ENCODE results near the gene TAL2. TPM values are rescaled to one million over a fixed set of nuclear protein-coding genes. Genes with fewer than 3 reads are reported as not detected.

The TAL2 gene
- total and polyA plus RNA-seq, 10 of the 15 experiments (the other 5 are each of a cell fraction or from before 2014, with no cell fraction given): 0.16 to 0.51 (median 0.34) TPM; not detected in 1

DNA sequence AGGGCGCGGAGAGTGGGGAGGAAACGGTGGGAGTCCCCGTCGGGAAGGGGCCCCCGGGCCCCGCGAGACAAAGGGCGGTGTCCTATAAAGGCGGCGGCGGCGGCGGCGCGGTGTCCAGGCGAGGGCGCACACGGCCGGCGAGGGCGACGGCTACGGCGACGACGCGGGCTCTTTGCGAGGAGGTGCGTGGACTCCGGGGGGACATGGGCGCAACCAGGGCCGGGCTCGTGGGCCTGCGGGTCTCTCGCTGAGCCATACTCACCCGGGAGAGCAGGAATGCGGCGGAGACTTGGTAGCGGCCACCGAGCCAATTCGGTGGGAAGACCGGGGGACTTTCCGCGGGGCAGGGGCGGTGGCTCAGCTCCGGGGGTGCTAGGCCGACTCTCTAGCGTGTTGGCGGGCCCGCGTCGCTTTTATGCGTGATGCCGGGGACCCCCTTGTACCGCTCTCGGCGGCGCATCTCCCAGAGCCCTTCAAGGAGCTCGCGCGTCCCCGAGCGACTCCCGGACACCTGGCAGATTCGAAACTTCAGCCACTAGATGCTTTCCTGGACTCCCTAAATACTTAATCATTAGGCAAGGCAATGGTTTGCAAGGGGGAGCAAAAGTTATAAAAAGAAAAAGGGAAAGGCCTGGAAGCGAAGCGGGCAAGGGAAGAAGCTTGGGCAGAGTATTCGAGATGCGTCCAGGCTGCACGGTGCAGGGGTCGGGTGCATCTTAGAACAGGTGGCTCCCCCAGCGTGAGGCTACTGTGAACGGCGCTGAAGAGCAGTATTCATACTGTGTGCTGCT, 5.9 kb upstream of the TAL2 start:
- Histone ChIP-seq H3K27ac (ENCODE audit: control insufficient read depth, insufficient read depth) (no peak overlapping the region), H3K4me3 (peak overlapping the region; percentile 70; the same call in 1 of the 2 replicates), H3K36me3 (ENCODE audit: control insufficient read depth in 2 of 2, insufficient read depth in 2 of 2, low read length in 1 of 2) (no peaks in the 10 kb centered on the region), H3K27me3 (replicated peaks in 1 of 2; ENCODE audit: control insufficient read depth in 2 of 2, insufficient read depth in 2 of 2, low read length in 1 of 2) (no peaks in the 10 kb centered on the region; a peak in 1 of 4 replicates), H2AFZ (ENCODE audit: control insufficient read depth, low read depth, low read length) (peak overlapping the region; percentile 85), H3K9ac (ENCODE audit: control insufficient read depth, insufficient read depth, low read length) (peak overlapping the region; percentile 26), H3K4me2 (ENCODE audit: control insufficient read depth, insufficient read depth) (peak overlapping the region; percentile 93), H4K20me1 (ENCODE audit: control insufficient read depth, insufficient read depth) (no peaks in the 10 kb centered on the region), H3K4me1 (ENCODE audit: control insufficient read depth, insufficient read depth, low read length) (no peaks in the 10 kb centered on the region), H3K79me2 (ENCODE audit: control insufficient read depth, insufficient read depth, low read length) (no peaks in the 10 kb centered on the region), H3K9me3 (replicated peaks; ENCODE audit: control insufficient read depth, insufficient read depth, low read length) (no peaks in the 10 kb centered on the region)
- ChIA-PET POLR2A (interaction anchor here (0.5 kb wide), 1 partner anchor 21 kb away, joined by 3 read pairs; no protein-coding TSS in a partner anchor), RAD21 (ENCODE audit: unreplicated experiment) (interaction anchor here (1.4 kb wide), 1 partner anchor 62 kb away, joined by 6 read pairs; no protein-coding TSS in a partner anchor), SMC1A (ENCODE audit: uncharacterized antibody, unreplicated experiment) (interaction anchor here (1.2 kb wide), 1 partner anchor 45 kb away, joined by 3 read pairs; no protein-coding TSS in a partner anchor), CTCF (interaction anchor here (0.6 to 1.6 kb wide), 8 partner anchors 19 to 207 kb away, joined by 3 to 9 read pairs (median 3); no protein-coding TSS in a partner anchor)
- 5% methylated on average over 72 of the region's 75 CpGs for WGBS (ENCODE audit: insufficient coverage, insufficient replicate concordance, low lambda C conversion rate, missing lambda C conversion rate)
- in situ Hi-C loops (cut with MboI) (no loop called here), intact Hi-C loops (cut with micrococcal nuclease; ENCODE audit: unreplicated experiment) (no loop called here)
- DNase-seq (ENCODE audit: low read depth, low spot score): no peak
- no peak for FAIRE-seq
- TF ChIP-seq, protein P1, sequence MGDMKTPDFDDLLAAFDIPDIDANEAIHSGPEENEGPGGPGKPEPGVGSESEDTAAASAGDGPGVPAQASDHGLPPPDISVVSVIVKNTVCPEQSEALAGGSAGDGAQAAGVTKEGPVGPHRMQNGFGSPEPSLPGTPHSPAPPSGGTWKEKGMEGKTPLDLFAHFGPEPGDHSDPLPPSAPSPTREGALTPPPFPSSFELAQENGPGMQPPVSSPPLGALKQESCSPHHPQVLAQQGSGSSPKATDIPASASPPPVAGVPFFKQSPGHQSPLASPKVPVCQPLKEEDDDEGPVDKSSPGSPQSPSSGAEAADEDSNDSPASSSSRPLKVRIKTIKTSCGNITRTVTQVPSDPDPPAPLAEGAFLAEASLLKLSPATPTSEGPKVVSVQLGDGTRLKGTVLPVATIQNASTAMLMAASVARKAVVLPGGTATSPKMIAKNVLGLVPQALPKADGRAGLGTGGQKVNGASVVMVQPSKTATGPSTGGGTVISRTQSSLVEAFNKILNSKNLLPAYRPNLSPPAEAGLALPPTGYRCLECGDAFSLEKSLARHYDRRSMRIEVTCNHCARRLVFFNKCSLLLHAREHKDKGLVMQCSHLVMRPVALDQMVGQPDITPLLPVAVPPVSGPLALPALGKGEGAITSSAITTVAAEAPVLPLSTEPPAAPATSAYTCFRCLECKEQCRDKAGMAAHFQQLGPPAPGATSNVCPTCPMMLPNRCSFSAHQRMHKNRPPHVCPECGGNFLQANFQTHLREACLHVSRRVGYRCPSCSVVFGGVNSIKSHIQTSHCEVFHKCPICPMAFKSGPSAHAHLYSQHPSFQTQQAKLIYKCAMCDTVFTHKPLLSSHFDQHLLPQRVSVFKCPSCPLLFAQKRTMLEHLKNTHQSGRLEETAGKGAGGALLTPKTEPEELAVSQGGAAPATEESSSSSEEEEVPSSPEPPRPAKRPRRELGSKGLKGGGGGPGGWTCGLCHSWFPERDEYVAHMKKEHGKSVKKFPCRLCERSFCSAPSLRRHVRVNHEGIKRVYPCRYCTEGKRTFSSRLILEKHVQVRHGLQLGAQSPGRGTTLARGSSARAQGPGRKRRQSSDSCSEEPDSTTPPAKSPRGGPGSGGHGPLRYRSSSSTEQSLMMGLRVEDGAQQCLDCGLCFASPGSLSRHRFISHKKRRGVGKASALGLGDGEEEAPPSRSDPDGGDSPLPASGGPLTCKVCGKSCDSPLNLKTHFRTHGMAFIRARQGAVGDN (IDR thresholded peaks at IDR 0.05): no peak
- TF ChIP-seq CHD4 (IDR thresholded peaks at IDR 0.05) (no peak), PML (IDR thresholded peaks at IDR 0.05; ENCODE audit: low read length) (no peak), YY1 (IDR thresholded peaks at IDR 0.05; ENCODE audit: low read depth, low read length) (no peak), IKZF2 (IDR thresholded peaks at IDR 0.05) (no peak), BMI1 (IDR thresholded peaks at IDR 0.05; ENCODE audit: borderline replicate concordance) (no peak), CREB1 (IDR thresholded peaks at IDR 0.05; ENCODE audit: low read depth) (no peak), GATAD2B (conservative IDR thresholded peaks at IDR 0.05; ENCODE audit: low read depth) (no peak; the same call in 1 of the 2 replicates), RCOR1 (conservative IDR thresholded peaks at IDR 0.05; ENCODE audit: low read depth, low read length) (no peak), WRNIP1 (IDR thresholded peaks at IDR 0.05; ENCODE audit: borderline replicate concordance, low read depth, low read length) (no peak), PAX5 (IDR thresholded peaks at IDR 0.05; ENCODE audit: borderline replicate concordance, low read depth, low read length) (no peak), TBL1XR1 (IDR thresholded peaks at IDR 0.05; ENCODE audit: low read depth, low read length) (no peak), IKZF1 (conservative IDR thresholded peaks at IDR 0.05) (peak; percentile 33; the same call in 1 of the 2 replicates), SMC3 (IDR thresholded peaks at IDR 0.05; ENCODE audit: borderline replicate concordance, low read length) (0 out of 2 replicates have a peak, but pooled peaks have one; percentile 6), POLR2A (IDR thresholded peaks at IDR 0.05; ENCODE audit: low read depth, low read length) (peak; percentile 45; the same call in 1 of the 2 replicates), KAT2A (conservative IDR thresholded peaks at IDR 0.05; ENCODE audit: control insufficient read depth, low read depth, low read length) (no peak), SP1 (IDR thresholded peaks at IDR 0.05; ENCODE audit: low read depth, low read length) (no peak)
- TF ChIP-seq, protein P2, sequence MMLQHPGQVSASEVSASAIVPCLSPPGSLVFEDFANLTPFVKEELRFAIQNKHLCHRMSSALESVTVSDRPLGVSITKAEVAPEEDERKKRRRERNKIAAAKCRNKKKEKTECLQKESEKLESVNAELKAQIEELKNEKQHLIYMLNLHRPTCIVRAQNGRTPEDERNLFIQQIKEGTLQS (IDR thresholded peaks at IDR 0.05; ENCODE audit: borderline replicate concordance, extremely low read depth, low read depth, low read length): no peak
- TF ChIP-seq, protein P3, sequence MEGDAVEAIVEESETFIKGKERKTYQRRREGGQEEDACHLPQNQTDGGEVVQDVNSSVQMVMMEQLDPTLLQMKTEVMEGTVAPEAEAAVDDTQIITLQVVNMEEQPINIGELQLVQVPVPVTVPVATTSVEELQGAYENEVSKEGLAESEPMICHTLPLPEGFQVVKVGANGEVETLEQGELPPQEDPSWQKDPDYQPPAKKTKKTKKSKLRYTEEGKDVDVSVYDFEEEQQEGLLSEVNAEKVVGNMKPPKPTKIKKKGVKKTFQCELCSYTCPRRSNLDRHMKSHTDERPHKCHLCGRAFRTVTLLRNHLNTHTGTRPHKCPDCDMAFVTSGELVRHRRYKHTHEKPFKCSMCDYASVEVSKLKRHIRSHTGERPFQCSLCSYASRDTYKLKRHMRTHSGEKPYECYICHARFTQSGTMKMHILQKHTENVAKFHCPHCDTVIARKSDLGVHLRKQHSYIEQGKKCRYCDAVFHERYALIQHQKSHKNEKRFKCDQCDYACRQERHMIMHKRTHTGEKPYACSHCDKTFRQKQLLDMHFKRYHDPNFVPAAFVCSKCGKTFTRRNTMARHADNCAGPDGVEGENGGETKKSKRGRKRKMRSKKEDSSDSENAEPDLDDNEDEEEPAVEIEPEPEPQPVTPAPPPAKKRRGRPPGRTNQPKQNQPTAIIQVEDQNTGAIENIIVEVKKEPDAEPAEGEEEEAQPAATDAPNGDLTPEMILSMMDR (IDR thresholded peaks at IDR 0.05 in 2 of 3, conservative IDR thresholded peaks at IDR 0.05 in 1 of 3; ENCODE audit: control insufficient read depth in 2 of 3, extremely low read depth in 1 of 3, insufficient read depth in 1 of 3, low read depth in 3 of 3, low read length in 3 of 3): peak in 2 of 3 experiments; percentile 19 to 35; a peak in 4 of 6 replicates
- ATAC-seq: peak; percentile 89
- BruUV-seq (replicated peaks): no TSS peak
